Activated CD4-positive, alpha-beta T cell treated with anti-CD3 and anti-CD28 coated beads, Interleukin-2, amount 10 ng/mL, durations not matched to agents 24 days and 14 days (primary cell): ENCODE measurements around the gene HELQ. TPM values are rescaled to one million over a fixed set of nuclear protein-coding genes. Genes with fewer than 3 reads are reported as not detected.
"Not testable (repeated sequence)": the region's sequence is repeated elsewhere in the genome, so short reads cannot be mapped to it uniquely, and the experiment has no call there.

Experiments used
- DNase-seq: peaks from one replicate; pipeline ENCODE4 v3.0.0; 2022
- H3K27ac Mint-ChIP-seq: one replicate; pipeline ENCODE4 v1.8.0; 2022; ENCODE audit warnings: mild to moderate bottlenecking, mixed read lengths
- H3K27me3 Mint-ChIP-seq: one replicate; pipeline ENCODE4 v1.8.0; 2022; ENCODE audit warnings: mixed read lengths
- H3K36me3 Mint-ChIP-seq: one replicate; pipeline ENCODE4 v1.8.0; 2022; ENCODE audit warnings: low read depth, mild to moderate bottlenecking, mixed read lengths
- H3K4me1 Mint-ChIP-seq: one replicate; pipeline ENCODE4 v1.8.0; 2021; ENCODE audit warnings: mixed read lengths
- H3K4me3 Mint-ChIP-seq: one replicate; pipeline ENCODE4 v1.8.0; 2022; ENCODE audit warnings: mild to moderate bottlenecking, moderate library complexity, mixed read lengths
- H3K9me3 Mint-ChIP-seq: one replicate; pipeline ENCODE4 v1.8.0; 2021; ENCODE audit warnings: mixed read lengths
- intact Hi-C: fragments of 100-400 bp; cut with micrococcal nuclease; formaldehyde crosslinking; loops from one replicate; pipeline ENCODE4 v1.15.1; 2023
- total RNA-seq: library from RNA; stranded (reverse); gene quantifications from 2 replicates; pipeline ENCODE4 v1.2.3, GENCODE V29; 2022

HELQ gene
- total RNA-seq, 1 donor from 2014 or later, result 9.1 TPM

DNA sequence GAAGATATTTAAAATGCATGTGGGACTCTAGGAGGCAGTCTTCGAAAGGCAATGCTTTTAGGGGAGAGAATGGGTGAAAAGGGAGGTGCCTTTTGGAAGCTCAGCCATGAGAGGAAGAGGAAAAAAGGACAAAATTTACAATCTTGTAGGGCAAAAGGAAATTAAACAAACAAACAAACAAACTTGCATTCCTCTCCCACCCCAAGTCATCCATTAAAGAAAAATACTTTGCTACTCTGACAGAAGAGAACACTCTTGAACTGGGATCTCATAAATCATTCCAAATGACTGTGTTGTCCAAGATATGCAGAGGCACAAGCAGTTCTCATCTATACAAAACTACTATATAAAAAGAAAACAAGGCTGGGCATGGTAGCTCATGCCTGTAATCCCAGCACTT is 46.7 kb downstream of the HELQ start:
- H3K27me3 Mint-ChIP-seq, result no peaks in the 10 kb centered on the region
- no peaks in the 10 kb centered on the region for H3K9me3 Mint-ChIP-seq
- DNase-seq, result no peak
- H3K4me3 Mint-ChIP-seq, result no peak overlapping the region
- H3K27ac Mint-ChIP-seq, result no peak overlapping the region
- no peaks in the 10 kb centered on the region for H3K4me1 Mint-ChIP-seq
- intact Hi-C loops, result no loop called here
- peaks cover 22% of the 10 kb centered on the region for H3K36me3 Mint-ChIP-seq

- intact Hi-C loops, result no loop called here
- no peaks in the 10 kb centered on the region for H3K27me3 Mint-ChIP-seq
- H3K4me3 Mint-ChIP-seq, result no peak overlapping the region
- peaks cover 3% of the 10 kb centered on the region for H3K4me1 Mint-ChIP-seq
- DNase-seq, result peak; percentile 34
- no peaks in the 10 kb centered on the region for H3K9me3 Mint-ChIP-seq
- no peak overlapping the region for H3K27ac Mint-ChIP-seq
- H3K36me3 Mint-ChIP-seq, result peaks cover 12% of the 10 kb centered on the region
Observed at GRCh38 chr4:83405844-83406816, 49.5 kb downstream of the HELQ start.

- H3K27me3 Mint-ChIP-seq, intact Hi-C loops, H3K9me3 Mint-ChIP-seq, H3K4me3 Mint-ChIP-seq, DNase-seq, H3K36me3 Mint-ChIP-seq, H3K27ac Mint-ChIP-seq, H3K4me1 Mint-ChIP-seq: not testable (repeated sequence)
Observed at GRCh38 chr4:83398158-83398557, 57.5 kb downstream of the HELQ start.

DNA sequence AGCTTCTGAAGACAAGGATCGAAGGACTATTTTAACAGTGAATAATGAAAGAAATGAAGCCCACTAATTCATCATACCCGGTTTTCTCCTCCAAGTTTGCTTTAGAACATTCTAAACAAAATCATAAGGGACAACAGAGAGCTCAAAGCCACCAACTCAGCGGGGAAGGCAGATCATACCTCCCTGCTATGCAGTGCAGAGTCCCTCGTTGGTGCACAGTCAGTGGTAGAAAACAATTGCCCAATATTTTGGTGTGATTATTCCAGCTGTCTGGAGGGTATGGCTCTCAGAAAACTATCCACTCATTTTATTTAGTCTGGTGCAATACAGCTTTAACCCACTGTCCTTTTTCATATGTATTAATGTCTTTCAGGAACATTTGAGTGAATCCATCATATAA is 61.7 kb downstream of the HELQ start:
- Mint-ChIP-seq H3K27me3 (peaks cover 10% of the 10 kb centered on the region), H3K9me3 (no peaks in the 10 kb centered on the region), H3K4me1 (no peaks in the 10 kb centered on the region), H3K4me3 (no peak overlapping the region), H3K27ac (no peak overlapping the region), H3K36me3 (peaks cover 4% of the 10 kb centered on the region)
- intact Hi-C loops, result no loop called here
- no peak for DNase-seq

GRCh38 chr4:83392562-83392961 is 63.1 kb downstream of the HELQ start:
- H3K4me1 Mint-ChIP-seq, result peaks cover 9% of the 10 kb centered on the region
- peaks cover 10% of the 10 kb centered on the region for H3K27me3 Mint-ChIP-seq
- H3K9me3 Mint-ChIP-seq, result no peaks in the 10 kb centered on the region
- H3K36me3 Mint-ChIP-seq, result peaks cover 2% of the 10 kb centered on the region
- intact Hi-C loops, result no loop called here
- H3K27ac Mint-ChIP-seq, result no peak overlapping the region
- DNase-seq, result no peak
- H3K4me3 Mint-ChIP-seq, result no peak overlapping the region

DNA sequence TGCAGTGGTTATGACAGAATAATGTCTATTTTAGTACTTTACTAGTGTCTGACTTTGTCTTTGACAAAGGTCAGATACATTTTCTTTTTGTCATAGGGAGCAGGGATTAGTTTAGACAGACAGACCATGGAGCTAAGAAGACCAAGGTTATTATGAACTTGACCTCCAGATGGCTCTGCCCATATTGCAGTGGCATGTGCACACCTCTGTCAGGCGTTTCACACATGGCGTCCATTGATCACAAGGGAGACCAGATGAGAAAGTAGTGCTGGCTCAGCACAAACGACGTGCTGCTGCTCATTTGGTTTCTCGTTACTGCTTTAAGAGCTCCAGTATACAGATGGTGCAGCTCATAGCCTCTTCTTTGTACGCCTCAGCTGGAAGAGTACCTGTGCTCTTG is 64.7 kb downstream of the HELQ start:
- intact Hi-C loops, result no loop called here
- peaks cover 9% of the 10 kb centered on the region for H3K4me1 Mint-ChIP-seq
- H3K9me3 Mint-ChIP-seq, result no peaks in the 10 kb centered on the region

GRCh38 chr4:83389756-83390505 is 65.7 kb downstream of the HELQ start:
- Mint-ChIP-seq H3K4me3 (no peak overlapping the region), H3K4me1 (peaks cover 9% of the 10 kb centered on the region)
- intact Hi-C loops, result no loop called here

More for the DNA sequence above, 64.7 kb downstream of the HELQ start:
- H3K4me3 Mint-ChIP-seq, result no peak overlapping the region
- H3K27ac Mint-ChIP-seq, result no peak overlapping the region
- no peaks in the 10 kb centered on the region for H3K36me3 Mint-ChIP-seq
- no peak for DNase-seq
- peaks cover 10% of the 10 kb centered on the region for H3K27me3 Mint-ChIP-seq

DNA sequence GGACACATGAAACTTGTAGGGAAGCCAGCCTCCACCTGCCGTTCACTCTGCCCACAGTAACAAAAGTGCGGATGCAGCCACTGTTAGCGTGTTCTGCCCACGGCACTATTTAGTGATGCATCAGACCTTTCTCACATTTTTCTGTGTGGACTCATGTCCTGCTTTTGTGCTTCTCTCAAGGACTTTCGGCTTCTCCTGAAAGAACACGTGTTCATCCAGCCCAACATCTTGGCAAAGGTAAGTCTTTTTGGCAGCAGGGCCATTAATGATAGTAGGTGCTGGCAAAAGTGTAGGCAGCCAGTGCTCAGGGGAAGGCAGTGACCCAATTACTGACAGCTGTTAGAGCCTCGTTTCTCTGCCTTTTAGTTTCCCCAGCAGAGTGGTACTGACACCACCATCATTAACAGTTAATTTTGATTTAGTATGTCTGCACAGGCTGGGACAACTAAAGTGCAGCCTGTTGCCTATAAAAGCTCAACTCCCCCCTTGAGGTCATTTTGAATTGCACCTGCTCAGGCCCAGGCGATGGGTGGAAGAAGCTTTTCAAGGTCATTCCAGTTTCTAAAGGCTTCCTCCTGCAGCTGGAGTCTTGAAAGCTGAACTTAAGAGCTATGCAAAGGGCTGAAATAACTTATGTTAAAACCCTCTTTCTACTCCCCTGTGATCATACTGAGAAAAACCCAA is 66.4 kb downstream of the HELQ start:
- Mint-ChIP-seq H3K4me3 (no peak overlapping the region), H3K27ac (no peak overlapping the region), H3K27me3 (peaks cover 4% of the 10 kb centered on the region), H3K4me1 (peaks cover 9% of the 10 kb centered on the region), H3K36me3 (no peaks in the 10 kb centered on the region), H3K9me3 (peaks cover 2% of the 10 kb centered on the region)
- intact Hi-C loops, result no loop called here
- DNase-seq, result no peak

More at GRCh38 chr4:83389756-83390505, 65.7 kb downstream of the HELQ start:
- Mint-ChIP-seq H3K36me3 (no peaks in the 10 kb centered on the region), H3K9me3 (no peaks in the 10 kb centered on the region), H3K27me3 (peaks cover 8% of the 10 kb centered on the region), H3K27ac (no peak overlapping the region)
- DNase-seq, result no peak

- intact Hi-C loops, result loop anchor here (1.0 kb wide), 1 partner anchor 106 kb away; no protein-coding TSS in a partner anchor
- H3K9me3 Mint-ChIP-seq, result peaks cover 6% of the 10 kb centered on the region
- H3K4me3 Mint-ChIP-seq, result no peak overlapping the region
- peaks cover 9% of the 10 kb centered on the region for H3K4me1 Mint-ChIP-seq
- no peaks in the 10 kb centered on the region for H3K36me3 Mint-ChIP-seq
- peak; percentile 81 for DNase-seq
- H3K27me3 Mint-ChIP-seq, result peaks cover 4% of the 10 kb centered on the region
- H3K27ac Mint-ChIP-seq, result peak overlapping the region; percentile 58
Observed at GRCh38 chr4:83388313-83388676, 67.3 kb downstream of the HELQ start.

DNA sequence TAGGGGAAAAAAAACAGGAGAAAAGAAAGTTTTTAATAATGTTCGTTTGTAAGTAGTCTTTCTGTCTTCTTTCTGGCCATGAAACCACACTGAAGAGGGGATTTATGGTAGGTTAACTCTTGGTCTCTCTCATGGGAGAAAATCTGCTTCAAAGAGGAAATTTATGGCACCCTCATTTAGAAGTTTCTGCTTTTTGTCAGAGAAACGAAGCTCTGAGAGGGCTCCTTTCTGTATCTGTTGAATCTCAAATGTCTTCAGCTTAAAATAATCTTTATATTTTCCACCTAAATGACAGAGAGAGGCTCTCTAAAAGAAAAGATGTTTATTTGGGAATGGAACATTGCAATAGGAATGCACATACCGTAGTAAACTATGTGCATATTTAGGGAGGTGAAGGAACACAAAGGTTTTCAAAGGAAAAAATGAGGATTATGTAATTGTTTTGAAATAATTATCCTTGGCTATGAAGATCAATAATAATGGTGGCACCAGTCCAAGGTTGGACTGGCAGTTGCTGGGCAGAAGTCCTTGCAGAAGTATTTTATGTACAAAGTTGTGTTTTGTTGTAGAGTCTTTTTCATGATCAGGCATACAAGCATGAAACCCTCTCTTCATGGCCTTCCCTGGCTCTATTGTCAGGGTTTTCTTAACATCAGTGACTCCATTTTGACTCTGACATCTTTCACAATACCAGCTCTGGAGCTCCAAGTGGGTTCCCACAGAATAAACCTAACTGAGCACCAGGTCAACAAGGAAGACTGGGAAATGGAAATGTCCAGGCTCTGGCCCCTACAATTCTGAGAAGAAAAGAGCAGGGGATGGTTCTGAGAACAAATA is 67.9 kb downstream of the HELQ start:
- peaks cover 6% of the 10 kb centered on the region for H3K9me3 Mint-ChIP-seq
- no peaks in the 10 kb centered on the region for H3K36me3 Mint-ChIP-seq
- intact Hi-C loops, result loop anchor here (1.0 kb wide), 1 partner anchor 105 kb away; no protein-coding TSS in a partner anchor
- H3K27me3 Mint-ChIP-seq, result peaks cover 4% of the 10 kb centered on the region
- H3K27ac Mint-ChIP-seq, result peak overlapping the region; percentile 58
- no peak overlapping the region for H3K4me3 Mint-ChIP-seq
- peaks cover 10% of the 10 kb centered on the region for H3K4me1 Mint-ChIP-seq
- DNase-seq, result no peak

- Mint-ChIP-seq H3K9me3 (peaks cover 6% of the 10 kb centered on the region), H3K36me3 (no peaks in the 10 kb centered on the region), H3K27me3 (peaks cover 2% of the 10 kb centered on the region), H3K27ac (no peak overlapping the region), H3K4me3 (no peak overlapping the region), H3K4me1 (peaks cover 12% of the 10 kb centered on the region)
- no peak for DNase-seq
- intact Hi-C loops, result no loop called here
Observed at GRCh38 chr4:83387012-83387411, 68.6 kb downstream of the HELQ start.

DNA sequence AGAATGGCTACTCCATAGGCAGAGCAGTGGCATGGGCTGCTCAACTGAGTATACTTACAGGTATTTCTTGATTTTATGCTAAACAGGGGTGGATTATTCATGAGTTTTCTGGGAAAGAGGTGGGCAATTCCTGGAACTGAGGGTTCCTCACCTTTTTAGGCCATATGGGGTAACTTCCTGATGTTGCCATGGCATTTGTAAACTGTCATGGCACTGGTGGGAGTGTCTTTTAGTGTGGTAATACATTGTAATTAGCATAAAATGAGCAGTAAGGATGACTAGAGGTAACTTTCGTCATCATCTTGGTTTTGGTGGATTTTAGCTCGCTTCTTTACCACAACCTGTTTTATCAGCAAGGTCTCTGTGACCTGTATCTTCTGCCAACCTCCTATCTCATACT is 72.8 kb downstream of the HELQ start:
- Mint-ChIP-seq H3K36me3 (peaks cover 5% of the 10 kb centered on the region), H3K9me3 (peaks cover 23% of the 10 kb centered on the region), H3K27ac (no peak overlapping the region), H3K27me3 (peaks cover 6% of the 10 kb centered on the region), H3K4me3 (no peak overlapping the region), H3K4me1 (peaks cover 5% of the 10 kb centered on the region)
- intact Hi-C loops, result no loop called here
- DNase-seq, result no peak

DNA sequence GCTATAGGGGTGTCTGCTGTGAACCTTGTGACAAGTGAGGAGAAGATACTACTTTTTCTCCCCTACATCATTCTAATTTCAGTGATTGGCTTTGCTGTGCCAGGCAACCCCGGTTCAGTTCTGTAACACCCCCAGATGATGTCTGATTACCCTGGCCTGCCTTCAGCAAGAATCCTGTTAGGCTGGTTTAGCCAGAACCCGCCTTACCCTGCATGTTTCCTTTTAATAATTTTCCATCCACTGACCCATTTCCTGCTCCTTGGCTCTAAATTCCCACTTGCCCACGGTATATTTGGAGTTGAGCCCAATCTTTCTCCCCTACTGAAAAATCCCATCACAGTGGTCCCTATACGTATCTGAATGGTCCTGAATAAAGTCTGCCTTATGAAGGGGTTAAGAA is 74.5 kb downstream of the HELQ start:
- Mint-ChIP-seq H3K9me3 (peaks cover 35% of the 10 kb centered on the region), H3K36me3 (peaks cover 7% of the 10 kb centered on the region), H3K4me3 (no peak overlapping the region), H3K27me3 (peaks cover 6% of the 10 kb centered on the region), H3K4me1 (peaks cover 4% of the 10 kb centered on the region), H3K27ac (no peak overlapping the region)
- DNase-seq, result no peak
- intact Hi-C loops, result no loop called here
